Vagina (tissue), 2 donors: ENCODE results near the gene LAMA2. TPM values are rescaled to one million over a fixed set of nuclear protein-coding genes. Genes with fewer than 3 reads are reported as not detected.

ENCODE experiments used
- DNase-seq, 2 donors: peaks; one replicate each; pipeline ENCODE4 v3.0.0-alpha.2; 2017; ENCODE audit errors: extremely low spot score in 2 of 2
- H3K27ac ChIP-seq: fragments of 200-600 bp; sonication (generic); one replicate; pipeline ENCODE4 v1.5.1; 2019
- H3K27me3 ChIP-seq: fragments of 200-600 bp; sonication (generic); one replicate; pipeline ENCODE4 v1.5.1; 2019
- H3K36me3 ChIP-seq, 2 donors: fragments of 200-600 bp; sonication (generic); one replicate each; pipeline ENCODE4 v1.5.1; 2017 to 2019
- H3K4me1 ChIP-seq: fragments of 200-600 bp; sonication (generic); one replicate; pipeline ENCODE4 v1.5.1; 2019
- H3K4me3 ChIP-seq, 2 donors: fragments of 200-600 bp; sonication (generic); 1 replicate in 1 of 2; 2 replicates in 1 of 2; pipeline ENCODE4 v1.5.1; 2016 to 2019
- H3K9me3 ChIP-seq: fragments of 200-600 bp; sonication (generic); one replicate; pipeline ENCODE4 v1.5.1; 2019
- POLR2A ChIP-seq, 2 donors: fragments of 450-650 bp; IDR thresholded peaks; one replicate each; pipeline ENCODE4 v1.6.1; 2017; ENCODE audit warnings: antibody characterized with exemption in 2 of 2, mild to moderate bottlenecking in 2 of 2, moderate library complexity in 2 of 2
- POLR2AphosphoS5 ChIP-seq, 2 donors: sonication (generic); formaldehyde crosslinking; IDR thresholded peaks; one replicate each; pipeline ENCODE4 v1.9.0; 2017; ENCODE audit warnings: antibody characterized with exemption in 2 of 2, mild to moderate bottlenecking in 2 of 2, low read depth in 1 of 2; ENCODE audit not compliant: insufficient read depth in 1 of 2
- intact Hi-C: fragments of 100-400 bp; cut with DNase I; formaldehyde crosslinking; loops from one replicate; pipeline ENCODE4 v1.15.1; 2023
- total RNA-seq: library from RNA; depleted of rRNA; stranded (reverse); fragments of >200 nt; gene quantifications from one replicate; pipeline ENCODE4 v1.2.3, GENCODE V29; 2016
- TF ChIP-seq, protein P1 (sequence below), 3 experiments: fragments of 450-650 bp in 2 of 3; fragments of 200-600 bp in 1 of 3; sonication (generic) in 1 of 3; IDR thresholded peaks; one replicate each; pipeline ENCODE4 v1.5.1; 2017 to 2019; ENCODE audit warnings: antibody characterized with exemption in 3 of 3, mild to moderate bottlenecking in 2 of 3, moderate library complexity in 2 of 3

Gene LAMA2
- total RNA-seq, 1 donor from 2014 or later, result 91.1 TPM

GRCh38 chr6:128892079-128892478, 9.1 kb downstream of the LAMA2 start:
- H3K27ac ChIP-seq, result no peak overlapping the region

DNA sequence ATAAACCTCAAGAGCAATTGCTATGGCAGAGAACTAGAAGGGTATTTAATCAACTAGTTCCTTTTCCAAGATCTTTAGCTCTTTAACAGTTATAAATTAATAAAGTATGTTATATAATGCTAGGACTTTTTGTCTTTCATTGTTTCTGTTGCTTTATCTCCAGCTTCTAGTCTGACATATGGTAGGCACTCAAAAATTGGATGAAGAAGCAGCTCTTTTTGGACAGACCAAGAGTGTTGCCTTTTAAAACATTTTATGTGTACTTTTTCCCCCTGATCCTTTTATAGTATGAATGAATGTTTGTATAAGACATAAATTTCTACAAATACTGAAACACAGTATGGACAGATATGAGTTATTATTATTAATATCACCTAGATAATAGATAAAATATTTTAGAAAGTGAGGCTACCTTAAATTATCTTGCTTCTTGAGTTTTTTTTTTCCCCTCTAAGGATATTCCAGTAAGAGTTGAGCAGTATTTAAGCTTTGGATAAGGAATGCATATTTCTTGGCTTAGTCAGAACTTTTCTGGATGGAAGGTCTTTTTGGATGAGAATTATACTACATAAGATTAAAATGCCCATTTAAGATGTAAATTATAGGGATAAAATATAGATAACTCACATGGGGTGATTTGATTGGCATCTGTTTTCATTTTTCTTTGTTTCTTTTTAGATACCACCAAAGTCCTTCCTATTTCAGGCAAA, 16.6 kb downstream of the LAMA2 start:
- no peaks in the 10 kb centered on the region for H3K4me1 ChIP-seq
- no peaks in the 10 kb centered on the region for H3K9me3 ChIP-seq
- no peaks in the 10 kb centered on the region for H3K36me3 ChIP-seq
- H3K27ac ChIP-seq, result no peak overlapping the region
- intact Hi-C loops, result no loop called here
- DNase-seq, result no peak
- TF ChIP-seq POLR2A (IDR thresholded peaks at IDR 0.05), result no peak
- TF ChIP-seq POLR2AphosphoS5 (IDR thresholded peaks at IDR 0.05; ENCODE audit: insufficient read depth in 1 of 2, low read depth in 1 of 2), result no peak
- TF ChIP-seq, protein P1, sequence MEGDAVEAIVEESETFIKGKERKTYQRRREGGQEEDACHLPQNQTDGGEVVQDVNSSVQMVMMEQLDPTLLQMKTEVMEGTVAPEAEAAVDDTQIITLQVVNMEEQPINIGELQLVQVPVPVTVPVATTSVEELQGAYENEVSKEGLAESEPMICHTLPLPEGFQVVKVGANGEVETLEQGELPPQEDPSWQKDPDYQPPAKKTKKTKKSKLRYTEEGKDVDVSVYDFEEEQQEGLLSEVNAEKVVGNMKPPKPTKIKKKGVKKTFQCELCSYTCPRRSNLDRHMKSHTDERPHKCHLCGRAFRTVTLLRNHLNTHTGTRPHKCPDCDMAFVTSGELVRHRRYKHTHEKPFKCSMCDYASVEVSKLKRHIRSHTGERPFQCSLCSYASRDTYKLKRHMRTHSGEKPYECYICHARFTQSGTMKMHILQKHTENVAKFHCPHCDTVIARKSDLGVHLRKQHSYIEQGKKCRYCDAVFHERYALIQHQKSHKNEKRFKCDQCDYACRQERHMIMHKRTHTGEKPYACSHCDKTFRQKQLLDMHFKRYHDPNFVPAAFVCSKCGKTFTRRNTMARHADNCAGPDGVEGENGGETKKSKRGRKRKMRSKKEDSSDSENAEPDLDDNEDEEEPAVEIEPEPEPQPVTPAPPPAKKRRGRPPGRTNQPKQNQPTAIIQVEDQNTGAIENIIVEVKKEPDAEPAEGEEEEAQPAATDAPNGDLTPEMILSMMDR (IDR thresholded peaks at IDR 0.05), result no peak
- H3K27me3 ChIP-seq, result no peaks in the 10 kb centered on the region
- H3K4me3 ChIP-seq, result no peak overlapping the region

More at GRCh38 chr6:128892079-128892478, 9.1 kb downstream of the LAMA2 start:
- Histone ChIP-seq H3K9me3 (no peaks in the 10 kb centered on the region), H3K4me1 (no peaks in the 10 kb centered on the region), H3K27me3 (no peaks in the 10 kb centered on the region), H3K36me3 (no peaks in the 10 kb centered on the region), H3K4me3 (no peak overlapping the region)
- no peak for DNase-seq
- TF ChIP-seq POLR2AphosphoS5 (IDR thresholded peaks at IDR 0.05; ENCODE audit: insufficient read depth in 1 of 2, low read depth in 1 of 2) (no peak), POLR2A (IDR thresholded peaks at IDR 0.05) (no peak)
- TF ChIP-seq, protein P1 (IDR thresholded peaks at IDR 0.05), result no peak
- intact Hi-C loops, result no loop called here

- intact Hi-C loops, result no loop called here
- H3K9me3 ChIP-seq, result no peaks in the 10 kb centered on the region
- no peak for DNase-seq
- no peak overlapping the region for H3K4me3 ChIP-seq
- H3K36me3 ChIP-seq, result no peaks in the 10 kb centered on the region
- H3K27ac ChIP-seq, result no peak overlapping the region
- H3K27me3 ChIP-seq, result no peaks in the 10 kb centered on the region
- H3K4me1 ChIP-seq, result no peaks in the 10 kb centered on the region
- TF ChIP-seq, protein P1 (IDR thresholded peaks at IDR 0.05), result no peak
- TF ChIP-seq POLR2AphosphoS5 (IDR thresholded peaks at IDR 0.05; ENCODE audit: insufficient read depth in 1 of 2, low read depth in 1 of 2) (no peak), POLR2A (IDR thresholded peaks at IDR 0.05) (no peak)
Measured at GRCh38 chr6:128903715-128904114, 20.8 kb downstream of the LAMA2 start.

DNA sequence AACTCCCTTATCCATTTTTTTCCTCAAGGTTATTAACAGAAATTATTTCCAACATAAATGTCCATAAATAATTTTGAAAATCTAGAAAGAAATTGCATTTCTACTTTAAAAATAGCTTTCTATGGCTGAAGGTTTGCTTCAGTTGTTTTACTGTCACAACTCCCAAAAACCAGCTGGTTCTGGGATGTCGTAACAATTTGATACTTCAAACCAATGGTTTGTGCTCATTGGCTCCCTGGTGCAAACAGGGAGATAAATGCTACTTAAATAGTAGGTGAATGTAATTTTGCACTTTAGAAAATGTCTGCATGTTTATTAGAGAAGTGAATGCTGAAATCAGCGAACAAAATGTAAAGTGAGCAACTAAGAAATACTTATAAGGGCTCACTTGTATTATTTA, 31.1 kb downstream of the LAMA2 start:
- no peaks in the 10 kb centered on the region for H3K9me3 ChIP-seq
- DNase-seq, result no peak
- peaks cover 4% of the 10 kb centered on the region for H3K4me1 ChIP-seq
- TF ChIP-seq POLR2AphosphoS5 (IDR thresholded peaks at IDR 0.05; ENCODE audit: insufficient read depth in 1 of 2, low read depth in 1 of 2) (no peak), POLR2A (IDR thresholded peaks at IDR 0.05) (no peak)
- TF ChIP-seq, protein P1 (IDR thresholded peaks at IDR 0.05), result no peak
- H3K36me3 ChIP-seq, result no peaks in the 10 kb centered on the region
- no peak overlapping the region for H3K27ac ChIP-seq
- H3K27me3 ChIP-seq, result no peaks in the 10 kb centered on the region
- intact Hi-C loops, result no loop called here
- H3K4me3 ChIP-seq, result no peak overlapping the region

GRCh38 chr6:128918886-128919285, 35.9 kb downstream of the LAMA2 start:
- TF ChIP-seq POLR2AphosphoS5 (IDR thresholded peaks at IDR 0.05; ENCODE audit: insufficient read depth in 1 of 2, low read depth in 1 of 2), result no peak
- TF ChIP-seq, protein P1 (IDR thresholded peaks at IDR 0.05), result no peak
- no peak for TF ChIP-seq POLR2A (IDR thresholded peaks at IDR 0.05)
- intact Hi-C loops, result no loop called here

More at GRCh38 chr6:128918886-128919285, 35.9 kb downstream of the LAMA2 start:
- Histone ChIP-seq H3K27me3 (no peaks in the 10 kb centered on the region), H3K36me3 (no peaks in the 10 kb centered on the region), H3K4me1 (no peaks in the 10 kb centered on the region), H3K9me3 (no peaks in the 10 kb centered on the region), H3K27ac (no peak overlapping the region), H3K4me3 (no peak overlapping the region)
- no peak for DNase-seq
